Transverse colon (tissue), 4 donors: Measurements from ENCODE around the gene NFASC. TPM values are rescaled to one million over a fixed set of nuclear protein-coding genes. Genes with fewer than 3 reads are reported as not detected.

Experiments
- DNase-seq: peaks from one replicate; pipeline ENCODE4 v3.0.0-alpha.2; 2019
- H3K27ac ChIP-seq, 4 donors: fragments of 200-600 bp; sonication (generic); 2 replicates each; pipeline ENCODE4 v1.5.1; 2016 to 2018; ENCODE audit warnings: inconsistent platforms in 4 of 4
- H3K27me3 ChIP-seq: fragments of 200-600 bp; sonication (generic); 2 replicates; pipeline ENCODE4 v1.5.1; 2017; ENCODE audit warnings: inconsistent platforms
- H3K36me3 ChIP-seq, 4 donors: fragments of 200-600 bp; sonication (generic); 2 replicates each; pipeline ENCODE4 v1.5.1; 2017 to 2019; ENCODE audit warnings: inconsistent platforms in 4 of 4
- H3K4me1 ChIP-seq, 4 donors: fragments of 200-600 bp; sonication (generic); 2 replicates each; pipeline ENCODE4 v1.5.1; 2017 to 2020; ENCODE audit warnings: inconsistent platforms in 4 of 4
- H3K4me3 ChIP-seq, 4 donors: fragments of 200-600 bp; sonication (generic); 1 replicate in 1 of 4; 2 replicates in 3 of 4; pipeline versions ENCODE4 v1.5.1 to v1.6.1; 2017 to 2019; ENCODE audit warnings: inconsistent platforms in 4 of 4
- H3K9me3 ChIP-seq, 2 donors: fragments of 200-600 bp; sonication (generic); 2 replicates each; pipeline ENCODE4 v1.5.1; 2017 to 2019; ENCODE audit warnings: inconsistent platforms in 2 of 2
- EP300 ChIP-seq: sonication (generic); formaldehyde crosslinking; IDR thresholded peaks from one replicate; pipeline ENCODE4 v1.6.1; 2017; ENCODE audit warnings: antibody characterized with exemption, low read depth
- POLR2A ChIP-seq: fragments of 450-650 bp; IDR thresholded peaks from one replicate; pipeline ENCODE4 v1.6.1; 2016; ENCODE audit warnings: antibody characterized with exemption, mild to moderate bottlenecking, moderate library complexity
- POLR2AphosphoS5 ChIP-seq, 3 donors: sonication (generic); formaldehyde crosslinking; IDR thresholded peaks; one replicate each; pipeline ENCODE4 v1.6.1; 2016; ENCODE audit warnings: antibody characterized with exemption in 3 of 3
- WGBS, 2 donors: methylation state at CpG; one replicate each; pipeline ENCODE4 v1.1.5; 2018; ENCODE audit warnings: low coverage in 1 of 2; 5-methylcytosine and 5-hydroxymethylcytosine counted together
- in situ Hi-C, 4 donors: fragments of 200-750 bp; cut with MboI; loops; one replicate each; pipeline versions ENCODE4 v1.15.0 to v1.15.1; 2017; ENCODE audit warnings: low sequenced_read_pairs in 3 of 4, low pct_ligation_motif_present in 1 of 4, low pct_unique_long_range_greater_than_20kb in 1 of 4
- intact Hi-C: fragments of 100-400 bp; cut with DNase I; formaldehyde crosslinking; loops from one replicate; pipeline ENCODE4 v1.15.1; 2023; ENCODE audit warnings: low total_unique reads
- total RNA-seq, 4 donors: library from RNA; depleted of rRNA; stranded (reverse); fragments of >200 nt; gene quantifications; one replicate each; pipeline ENCODE4 v1.1.0, GENCODE V29; 2016
- TF ChIP-seq, protein P1 (sequence below), 5 experiments: fragments of 200-600 bp in 3 of 5; fragments of 450-650 bp in 2 of 5; sonication (generic) in 3 of 5; IDR thresholded peaks; 1 replicate in 2 of 5; 2 replicates in 3 of 5; pipeline ENCODE4 v1.5.1; 2016 to 2017; ENCODE audit warnings: antibody characterized with exemption in 5 of 5, inconsistent platforms in 3 of 5, mild to moderate bottlenecking in 2 of 5, moderate library complexity in 1 of 5

NFASC gene
- total RNA-seq, 4 donors from 2014 or later = 11.3 to 48.8 (median 13.4) TPM

GRCh38 chr1:204859861-204860267 lies 10.8 kb upstream of the NFASC start:
- in situ Hi-C loops = no loop called here
- DNase-seq = no peak
- no peaks in the 10 kb centered on the region for H3K36me3 ChIP-seq
- H3K4me3 ChIP-seq = no peak overlapping the region
- intact Hi-C loops = no loop called here
- WGBS, 2 donors = 78 to 90% methylated on average over 2 to 4 of the region's 4 CpGs
- no peaks in the 10 kb centered on the region for H3K9me3 ChIP-seq
- H3K27ac ChIP-seq = no peak overlapping the region
- TF ChIP-seq, protein P1, sequence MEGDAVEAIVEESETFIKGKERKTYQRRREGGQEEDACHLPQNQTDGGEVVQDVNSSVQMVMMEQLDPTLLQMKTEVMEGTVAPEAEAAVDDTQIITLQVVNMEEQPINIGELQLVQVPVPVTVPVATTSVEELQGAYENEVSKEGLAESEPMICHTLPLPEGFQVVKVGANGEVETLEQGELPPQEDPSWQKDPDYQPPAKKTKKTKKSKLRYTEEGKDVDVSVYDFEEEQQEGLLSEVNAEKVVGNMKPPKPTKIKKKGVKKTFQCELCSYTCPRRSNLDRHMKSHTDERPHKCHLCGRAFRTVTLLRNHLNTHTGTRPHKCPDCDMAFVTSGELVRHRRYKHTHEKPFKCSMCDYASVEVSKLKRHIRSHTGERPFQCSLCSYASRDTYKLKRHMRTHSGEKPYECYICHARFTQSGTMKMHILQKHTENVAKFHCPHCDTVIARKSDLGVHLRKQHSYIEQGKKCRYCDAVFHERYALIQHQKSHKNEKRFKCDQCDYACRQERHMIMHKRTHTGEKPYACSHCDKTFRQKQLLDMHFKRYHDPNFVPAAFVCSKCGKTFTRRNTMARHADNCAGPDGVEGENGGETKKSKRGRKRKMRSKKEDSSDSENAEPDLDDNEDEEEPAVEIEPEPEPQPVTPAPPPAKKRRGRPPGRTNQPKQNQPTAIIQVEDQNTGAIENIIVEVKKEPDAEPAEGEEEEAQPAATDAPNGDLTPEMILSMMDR (IDR thresholded peaks at IDR 0.05) = no peak
- no peak for TF ChIP-seq POLR2AphosphoS5 (IDR thresholded peaks at IDR 0.05)
- TF ChIP-seq POLR2A = no peak
- TF ChIP-seq EP300 = no peak
- H3K4me1 ChIP-seq = peaks cover 0 to 6% (median 0%) of the 10 kb centered on the region in 4 donors
- H3K27me3 ChIP-seq = no peaks in the 10 kb centered on the region

DNA sequence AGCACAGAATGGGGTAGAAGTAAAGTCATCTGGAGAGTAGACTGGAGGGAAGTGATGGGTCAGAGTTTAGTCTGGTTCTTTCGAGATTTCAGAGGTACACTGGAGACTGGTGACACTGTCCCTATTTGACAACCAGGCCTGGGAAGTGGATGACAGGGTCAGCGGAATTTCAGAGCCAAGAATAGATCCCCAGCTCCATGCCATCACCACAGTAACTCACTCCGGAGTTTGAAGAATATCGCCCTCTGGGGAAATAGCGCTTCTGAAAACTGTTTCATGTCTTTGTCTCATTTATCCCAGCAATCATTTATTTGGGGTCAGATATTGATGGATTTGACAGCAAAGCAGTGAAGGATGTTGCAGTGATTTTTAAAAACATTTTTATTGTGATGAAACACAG lies 7.6 kb upstream of the NFASC start:
- Histone ChIP-seq H3K27me3 (no peaks in the 10 kb centered on the region), H3K4me3 (no peak overlapping the region), H3K27ac (no peak overlapping the region), H3K4me1 (peaks cover 0 to 6% (median 2%) of the 10 kb centered on the region in 4 donors), H3K36me3 (no peaks in the 10 kb centered on the region), H3K9me3 (no peaks in the 10 kb centered on the region)
- in situ Hi-C loops = no loop called here
- WGBS, 2 donors = 85 to 100% methylated on average over 2 to 5 of the region's 5 CpGs
- TF ChIP-seq POLR2AphosphoS5 (IDR thresholded peaks at IDR 0.05) (no peak), EP300 (no peak)
- intact Hi-C loops = no loop called here
- DNase-seq = no peak

DNA sequence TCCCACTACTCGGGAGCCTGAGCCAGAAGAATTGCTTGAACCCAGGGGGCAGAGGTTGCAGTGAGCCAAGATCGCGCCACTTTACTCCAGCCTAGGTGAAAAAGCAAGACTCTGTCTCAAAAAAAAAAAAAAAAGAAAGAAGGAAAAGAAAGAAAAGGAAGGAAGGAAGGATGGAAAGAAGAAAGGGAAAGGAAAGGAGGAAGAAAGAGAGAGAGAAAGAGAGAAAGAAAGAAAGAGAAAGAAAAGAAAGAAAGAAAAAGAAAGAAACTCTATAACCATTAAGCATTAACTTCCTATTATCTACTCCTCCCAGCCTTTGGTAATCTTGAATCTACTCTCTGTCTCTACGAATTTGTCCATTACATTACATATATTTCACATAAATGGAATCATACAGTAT lies 6.9 kb upstream of the NFASC start:
- in situ Hi-C loops = no loop called here
- TF ChIP-seq EP300 (no peak), POLR2A (no peak), POLR2AphosphoS5 (IDR thresholded peaks at IDR 0.05) (no peak)
- TF ChIP-seq, protein P1 (IDR thresholded peaks at IDR 0.05) = no peak
- H3K9me3 ChIP-seq = no peaks in the 10 kb centered on the region
- peaks cover 0 to 8% (median 2%) of the 10 kb centered on the region in 4 donors for H3K4me1 ChIP-seq
- no peaks in the 10 kb centered on the region for H3K36me3 ChIP-seq
- H3K27me3 ChIP-seq = no peaks in the 10 kb centered on the region
- 74 to 83% methylated on average over 4 of the region's 4 CpGs for WGBS, 2 donors
- H3K4me3 ChIP-seq = no peak overlapping the region
- H3K27ac ChIP-seq = no peak overlapping the region
- intact Hi-C loops = no loop called here
- no peak for DNase-seq

DNA sequence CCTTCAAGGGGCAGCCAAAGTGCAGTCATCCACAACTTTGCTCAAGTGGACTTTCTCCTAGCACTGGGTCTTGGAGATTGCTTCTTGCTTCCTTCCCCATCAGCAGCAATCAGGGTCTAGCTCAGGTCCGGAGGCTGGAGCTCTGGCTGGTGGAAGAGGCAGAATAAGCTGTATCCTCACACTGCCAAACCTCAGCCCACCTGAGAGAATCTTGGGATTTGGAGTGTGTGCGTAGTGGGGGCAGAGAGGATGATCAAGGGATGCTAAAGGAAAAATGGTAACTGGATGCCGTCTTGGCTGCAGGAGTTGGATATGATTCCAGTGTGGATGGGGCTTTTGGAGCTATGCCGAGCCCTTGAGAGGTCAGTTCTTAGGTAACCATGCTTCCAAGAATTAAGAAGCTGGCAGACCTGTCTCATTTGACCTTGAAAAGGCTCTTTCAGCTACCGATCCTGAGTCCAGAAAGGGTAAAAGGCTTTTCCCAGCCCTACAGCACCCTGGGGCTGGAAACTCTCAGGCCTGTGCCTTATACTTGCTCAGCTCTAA lies 4.5 kb upstream of the NFASC start:
- in situ Hi-C loops = no loop called here
- intact Hi-C loops = no loop called here
- 75 to 100% methylated on average over 1 to 5 of the region's 5 CpGs for WGBS, 2 donors
- peaks cover 0 to 11% (median 2%) of the 10 kb centered on the region in 4 donors for H3K4me1 ChIP-seq
- H3K4me3 ChIP-seq = no peak overlapping the region
- H3K36me3 ChIP-seq = no peaks in the 10 kb centered on the region
- no peaks in the 10 kb centered on the region for H3K27me3 ChIP-seq
- no peak for DNase-seq
- TF ChIP-seq EP300 (no peak), POLR2AphosphoS5 (IDR thresholded peaks at IDR 0.05) (no peak), POLR2A (no peak)
- TF ChIP-seq, protein P1 (IDR thresholded peaks at IDR 0.05) = no peak
- H3K9me3 ChIP-seq = no peaks in the 10 kb centered on the region
- H3K27ac ChIP-seq = no peak overlapping the region

- in situ Hi-C loops = no loop called here
- TF ChIP-seq, protein P1 (IDR thresholded peaks at IDR 0.05) = no peak
- no peak for TF ChIP-seq EP300
- TF ChIP-seq POLR2AphosphoS5 (IDR thresholded peaks at IDR 0.05) = no peak
- no peak for TF ChIP-seq POLR2A
- WGBS, 2 donors = 80 to 92% methylated on average over 1 to 2 of the region's 2 CpGs
Observed at GRCh38 chr1:204867203-204867602, 3.5 kb upstream of the NFASC start.

More at GRCh38 chr1:204867203-204867602, 3.5 kb upstream of the NFASC start:
- Histone ChIP-seq H3K4me3 (no peak overlapping the region), H3K36me3 (no peaks in the 10 kb centered on the region), H3K27ac (no peak overlapping the region), H3K4me1 (peaks cover 0 to 20% (median 9%) of the 10 kb centered on the region in 4 donors), H3K27me3 (no peaks in the 10 kb centered on the region), H3K9me3 (no peaks in the 10 kb centered on the region)
- intact Hi-C loops = no loop called here
- DNase-seq = no peak
